NCI-H2081 (cell line): ENCODE measurements around the gene TMBIM6.
A peak's percentile ranks its signal among the peaks of the same experiment; 100 is the strongest.
"Not testable (repeated sequence)": the region's sequence is repeated elsewhere in the genome, so short reads cannot be mapped to it uniquely, and the experiment has no call there.

Source experiments
- DNase-seq, 2 experiments: peaks; one replicate each; lab custom pipeline; 2025; lab: John Stamatoyannopoulos, UW

TMBIM6 gene

GRCh38 chr12:49740930-49741881 is at the start of gene TMBIM6:
TSS of gene TMBIM6 (plus strand) at chr12:49741557. CDS start at chr12:49752494, 10,937 bp downstream.
- peak; percentile 99 to 100 for DNase-seq

GRCh38 chr12:49692851-49693250 is 48.5 kb upstream of the TMBIM6 start:
- DNase-seq = no peak

DNA sequence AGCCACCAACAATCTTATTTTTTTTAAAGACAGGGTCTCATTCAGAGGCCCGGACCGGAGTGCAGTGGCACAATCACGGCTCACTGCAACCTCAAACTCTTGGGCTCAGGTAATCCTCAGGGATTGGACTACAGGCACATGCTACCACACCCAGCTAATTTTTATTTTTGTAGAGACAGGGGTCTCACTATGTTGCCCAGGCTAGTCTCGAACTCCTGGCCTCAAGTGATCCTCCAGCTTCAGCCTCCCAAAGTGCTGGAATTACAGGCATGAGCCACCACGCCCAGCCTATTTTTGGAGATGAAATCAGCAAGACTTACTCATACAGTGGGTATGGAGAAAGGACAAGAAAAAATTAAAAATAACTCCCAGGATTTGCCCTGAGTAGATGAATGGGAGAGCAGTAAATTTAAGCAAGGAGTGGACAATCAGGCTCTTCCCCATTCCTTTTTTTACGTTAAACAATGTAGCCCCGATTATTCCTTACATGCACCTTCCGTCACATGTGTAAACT is 47.4 kb upstream of the TMBIM6 start:
- no peak for DNase-seq

GRCh38 chr12:49696723-49697122 is 44.6 kb upstream of the TMBIM6 start:
- DNase-seq = no peak

DNA sequence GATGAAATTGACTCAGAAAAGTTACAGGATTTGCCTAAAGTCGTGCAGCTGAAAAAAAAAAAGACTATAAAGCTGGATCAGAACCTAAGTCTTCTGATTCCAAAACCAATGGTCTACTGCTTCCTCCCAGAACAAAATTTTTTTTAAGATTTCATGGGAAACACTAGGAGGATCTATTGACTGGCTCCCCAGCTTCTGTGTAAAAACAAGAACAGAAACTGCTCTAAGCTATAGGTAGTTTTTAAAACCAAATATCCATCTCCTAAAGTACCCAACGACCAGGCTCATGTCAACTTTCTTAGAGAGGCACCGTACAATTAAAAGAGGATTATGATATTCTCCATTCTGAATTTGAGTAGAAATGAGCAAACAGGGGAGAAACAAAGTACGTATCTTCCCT is 43.5 kb upstream of the TMBIM6 start:
- DNase-seq = no peak

DNA sequence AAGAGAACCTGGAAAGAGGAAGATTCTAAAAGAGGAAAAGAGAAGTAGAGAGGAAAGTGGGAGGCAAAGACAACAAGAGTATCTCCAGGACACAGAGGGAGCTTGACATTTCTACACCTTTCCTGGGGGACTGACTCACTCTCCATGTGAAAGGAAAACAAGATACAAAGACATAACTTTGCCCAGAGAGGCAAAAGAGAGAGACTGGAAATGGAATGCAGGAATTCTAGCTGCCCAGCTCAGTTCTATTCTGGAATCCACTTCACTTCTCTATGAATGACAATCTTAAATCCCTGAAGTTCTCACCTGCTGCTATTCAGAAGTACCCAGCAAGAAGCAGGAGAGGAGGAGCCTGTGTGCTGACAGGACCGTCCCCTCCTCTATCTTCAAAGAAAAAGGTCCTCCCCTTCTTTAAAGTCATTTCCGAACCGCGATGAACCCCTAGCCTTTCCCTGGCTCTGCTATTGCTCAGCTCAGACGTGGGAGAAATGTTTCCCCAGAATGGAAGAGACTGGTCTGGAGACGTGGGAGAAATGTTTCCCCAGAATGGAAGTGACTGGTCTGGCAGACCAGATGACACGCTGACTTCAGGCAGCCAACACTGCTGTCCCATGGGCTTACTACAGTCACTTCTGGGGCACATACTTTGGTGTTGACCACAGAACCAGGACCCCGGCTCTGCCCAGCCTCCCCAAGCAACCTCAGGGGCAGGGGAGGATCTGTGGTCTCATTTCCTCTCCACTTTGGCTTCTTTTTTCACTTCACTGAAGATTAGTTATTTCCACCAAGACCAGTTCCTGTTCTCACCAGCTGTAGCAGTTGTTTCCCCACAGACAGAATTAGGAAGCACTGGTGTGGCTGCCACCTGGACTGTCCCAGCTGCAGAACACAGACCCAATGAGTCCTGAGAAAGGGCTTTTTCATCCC is 42.5 kb upstream of the TMBIM6 start:
- DNase-seq = no peak

- DNase-seq = no peak
These were observed 39.3 kb upstream of the TMBIM6 start for GRCh38 chr12:49702009-49702408.

GRCh38 chr12:49702676-49703215 is 38.6 kb upstream of the TMBIM6 start:
- DNase-seq = no peak

DNA sequence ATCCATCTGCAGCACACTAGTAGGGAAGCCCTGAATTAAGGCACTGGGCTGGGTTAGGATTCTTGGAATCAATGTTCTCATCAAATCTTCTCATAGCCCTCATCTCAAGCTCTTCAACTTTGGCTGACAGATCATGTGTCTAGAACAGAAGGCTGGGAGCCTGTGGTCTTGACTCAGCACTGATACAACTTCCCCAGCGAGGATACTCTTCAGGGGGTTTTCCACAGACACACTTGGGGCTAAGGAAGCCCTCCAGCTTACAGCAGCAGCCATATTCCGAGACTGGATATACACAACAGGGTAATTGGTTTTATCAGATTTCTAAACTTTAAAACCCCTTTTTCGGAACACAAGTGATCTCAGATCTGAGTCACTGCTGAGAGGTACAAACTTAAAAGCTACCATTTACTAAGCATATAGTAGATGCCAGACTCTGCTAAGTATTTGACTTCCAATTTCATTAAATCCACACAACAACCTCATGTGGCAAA is 37.7 kb upstream of the TMBIM6 start:
- DNase-seq = no peak

DNA sequence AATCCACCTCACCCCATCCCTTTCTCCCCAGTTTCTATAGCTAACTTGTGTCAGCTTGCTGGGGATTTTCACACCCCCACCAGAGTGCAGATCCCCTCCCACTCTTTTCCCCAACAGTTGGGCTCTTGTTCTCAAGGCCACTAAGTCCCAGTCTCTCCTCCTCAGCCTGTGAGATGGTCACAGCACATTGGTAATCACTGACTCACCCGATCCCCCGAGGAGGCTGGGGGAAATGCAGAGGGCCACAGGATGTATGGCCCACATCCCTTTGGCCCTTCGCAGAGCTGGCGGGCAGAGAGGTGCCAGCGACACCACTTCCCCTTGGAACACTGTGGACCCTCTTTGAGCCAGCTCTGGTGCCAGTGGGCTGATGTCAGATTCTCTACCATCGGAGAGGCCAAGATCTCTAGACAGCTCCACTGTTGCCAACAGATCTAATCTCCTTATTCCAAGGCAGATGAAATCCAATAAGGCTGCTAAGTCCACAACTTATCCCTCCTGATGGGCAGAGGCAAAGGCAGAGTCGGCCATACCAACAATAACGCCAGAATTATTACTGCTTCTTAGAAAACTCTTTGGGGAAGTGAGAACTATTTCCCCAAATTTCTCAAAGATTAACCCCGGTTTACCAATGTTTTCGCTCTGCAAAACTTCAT is 35.8 kb upstream of the TMBIM6 start:
- DNase-seq = no peak

- no peak for DNase-seq
These were observed 34.8 kb upstream of the TMBIM6 start for GRCh38 chr12:49706351-49707127.

DNA sequence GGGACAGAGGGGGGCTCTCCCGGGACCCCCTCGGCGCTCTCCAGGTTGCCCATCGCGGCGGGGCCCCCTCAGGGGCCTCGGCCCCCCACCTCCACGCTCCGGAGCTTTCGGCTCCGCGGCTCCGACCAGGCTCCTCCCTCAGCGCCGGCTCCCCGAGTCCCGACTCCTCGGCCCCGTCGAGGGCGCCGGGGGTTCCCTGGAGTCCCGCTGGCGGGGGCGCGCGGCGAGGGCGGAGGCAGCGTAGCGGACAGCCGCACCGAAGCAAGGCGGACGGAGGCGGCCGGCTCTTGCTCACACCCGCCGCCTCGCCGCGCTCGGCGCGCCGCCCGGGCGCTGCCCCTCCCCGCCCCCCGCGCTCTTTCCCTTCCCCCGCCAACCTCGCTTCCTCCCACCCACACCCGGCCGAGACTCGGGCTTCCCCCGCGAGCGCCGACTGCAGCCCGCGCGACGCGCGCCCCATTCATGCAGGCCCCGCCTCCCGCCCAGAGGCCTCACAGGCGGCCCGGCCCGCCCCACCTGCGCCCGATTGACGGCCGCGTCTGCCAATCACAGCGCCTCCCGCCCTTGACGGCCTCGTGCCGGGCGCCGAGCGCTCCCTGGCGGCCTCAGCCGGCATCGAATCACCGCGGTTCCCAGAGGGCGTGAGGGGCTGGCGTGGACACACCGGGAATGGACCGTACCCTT is 34.1 kb upstream of the TMBIM6 start, which contains the start of gene FMNL3:
Gene FMNL3, minus strand, starts transcription at position 278 of the 684 bp plus-strand sequence. Its CDS starts 225 bp downstream, at position 53.
- peak; percentile 90 to 92 for DNase-seq

GRCh38 chr12:49707812-49708147 is 33.6 kb upstream of the TMBIM6 start:
- DNase-seq = no peak

- DNase-seq = no peak
These were observed 32.5 kb upstream of the TMBIM6 start for GRCh38 chr12:49708851-49709250.

DNA sequence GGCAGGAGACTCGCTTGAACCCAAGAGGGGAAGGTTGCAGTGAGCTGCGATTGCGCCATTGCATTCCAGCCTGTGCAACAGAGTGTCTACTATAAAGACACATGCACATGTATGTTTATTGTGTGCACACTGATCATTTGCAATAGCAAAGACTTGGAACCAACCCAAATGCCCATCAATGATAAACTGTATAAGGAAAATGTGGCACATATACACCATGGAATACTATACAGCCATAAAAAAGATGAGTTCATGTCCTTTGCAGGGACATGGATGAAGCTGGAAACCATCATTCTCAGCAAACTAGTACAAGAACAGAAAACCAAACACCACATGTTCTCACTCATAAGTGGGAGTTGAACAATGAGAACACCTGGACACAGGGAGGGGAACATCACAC is 27.4 kb upstream of the TMBIM6 start:
- not testable (repeated sequence) for DNase-seq

DNA sequence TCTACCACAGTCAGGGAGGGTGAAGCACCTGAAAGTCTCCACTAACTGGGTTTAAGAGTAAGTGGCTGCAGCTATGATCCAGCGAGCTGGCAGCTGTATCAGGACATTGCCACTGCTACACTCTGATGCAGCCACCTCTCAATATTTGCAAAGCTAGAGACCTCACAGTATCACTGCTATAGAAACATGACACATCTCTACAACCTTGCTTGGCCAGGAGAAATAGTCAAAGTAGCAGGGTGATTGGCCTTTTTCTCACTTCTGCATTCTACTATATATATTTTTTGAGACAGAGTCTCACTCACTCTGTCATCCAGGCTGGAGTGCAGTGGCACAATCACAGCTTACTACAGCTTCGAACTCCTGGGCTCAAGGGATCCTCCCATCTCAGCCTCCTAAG is 24.8 kb upstream of the TMBIM6 start:
- no peak for DNase-seq

DNA sequence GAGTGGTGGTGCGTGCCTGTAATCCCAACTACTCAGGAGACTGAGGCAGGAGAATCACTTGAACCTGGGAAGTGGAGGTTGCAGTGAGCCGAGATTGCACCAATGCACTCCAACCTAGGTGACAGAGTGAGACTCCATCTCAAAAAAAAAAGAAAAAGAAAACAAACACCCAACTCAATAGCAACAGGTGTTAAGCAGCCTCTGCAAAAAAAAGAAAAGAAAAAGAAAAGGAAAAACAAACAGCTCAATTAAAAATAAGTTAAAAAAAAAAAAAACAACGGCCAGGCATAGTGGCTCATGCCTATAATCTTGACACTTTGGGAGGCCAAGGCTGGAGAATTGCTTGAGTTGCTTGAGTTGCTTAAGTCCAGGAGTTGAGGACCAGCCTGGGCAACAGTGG is 23.6 kb upstream of the TMBIM6 start:
- DNase-seq = not testable (repeated sequence)

- DNase-seq = no peak
These were observed 21.1 kb upstream of the TMBIM6 start for GRCh38 chr12:49720214-49720613.

DNA sequence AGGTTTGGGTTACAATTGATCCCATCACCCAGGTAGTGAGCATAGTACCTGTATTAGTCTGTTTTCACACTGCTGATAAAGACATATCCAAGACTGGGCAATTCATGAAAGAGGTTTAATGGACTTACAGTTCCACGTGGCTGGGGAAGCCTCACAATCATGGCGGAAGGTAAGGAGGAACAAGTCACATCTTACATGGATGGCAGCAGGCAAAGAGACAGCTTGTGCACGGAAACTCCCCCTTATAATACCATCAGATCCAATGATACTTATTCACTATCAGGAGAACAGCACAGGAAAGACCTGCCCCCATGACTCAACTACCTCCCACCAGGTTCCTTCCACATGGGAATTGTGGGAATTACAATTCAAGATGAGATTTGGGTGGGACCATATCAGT is 20.0 kb upstream of the TMBIM6 start:
- not testable (repeated sequence) for DNase-seq

DNA sequence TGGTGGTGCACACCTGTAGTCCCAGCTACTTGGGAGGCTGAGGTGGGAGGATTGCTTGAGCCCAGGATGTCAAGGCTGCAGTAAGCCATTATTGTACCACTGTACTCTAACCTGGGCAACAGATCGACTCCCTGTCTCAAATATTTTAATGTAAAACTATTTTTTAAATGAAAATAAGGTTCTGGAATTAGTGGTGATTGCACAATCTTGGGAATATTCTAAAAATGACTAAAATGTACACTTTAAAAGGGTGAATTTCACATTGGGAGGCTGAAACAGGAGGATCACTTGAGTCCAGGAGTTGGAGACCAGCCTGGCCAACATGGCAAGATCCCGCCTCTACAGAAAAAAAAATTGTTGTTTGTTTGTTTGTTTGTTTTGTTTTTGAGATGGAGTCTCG is 12.9 kb upstream of the TMBIM6 start:
- DNase-seq = no peak
